ENCODE data around the gene PTRH1. TPM values are rescaled to one million over a fixed set of nuclear protein-coding genes. Genes with fewer than 3 reads are reported as not detected.

Gene PTRH1
- total RNA-seq, 1 donor from 2014 or later = 10.1 TPM

DNA sequence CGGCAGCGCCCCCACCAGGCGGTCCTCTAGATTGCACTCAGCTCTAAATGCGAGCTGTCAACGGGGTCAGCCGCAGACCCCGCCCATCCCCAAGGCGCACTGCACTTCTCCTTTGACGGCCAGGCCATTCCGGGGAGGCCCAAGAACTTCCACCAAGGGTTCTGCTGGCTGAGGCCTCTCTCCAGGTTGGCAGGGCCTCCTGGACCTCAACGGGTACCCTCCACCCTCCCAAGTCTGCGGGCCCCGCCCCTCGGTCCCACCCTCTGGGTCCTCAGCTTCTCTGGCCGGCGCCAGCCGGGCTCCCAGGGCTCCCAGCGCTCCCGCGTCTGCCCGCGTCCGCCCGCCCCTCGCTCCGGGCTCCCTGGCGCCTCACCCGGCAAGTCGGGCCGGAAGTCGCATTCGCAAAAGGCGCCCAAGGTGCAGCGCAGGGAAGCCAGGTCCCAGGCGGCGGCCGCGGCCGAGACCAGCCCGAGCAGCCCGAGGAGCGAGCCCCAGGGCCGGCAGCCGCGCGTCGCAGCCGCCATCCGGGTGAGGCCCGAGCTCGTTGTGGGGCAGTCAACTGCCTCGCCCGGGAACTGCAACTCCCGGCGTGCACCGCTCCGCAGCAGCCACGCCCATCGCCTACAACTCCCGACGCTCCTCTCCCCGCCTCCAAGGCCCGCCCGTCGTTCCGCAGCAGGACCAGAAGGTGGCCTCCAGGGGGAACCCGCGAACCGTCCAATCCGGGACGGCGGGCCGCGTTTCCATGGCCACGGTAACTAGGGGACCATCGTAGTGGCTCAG lies 19.5 kb upstream of the PTRH1 start, which contains the start of gene TOR2A:
TOR2A (minus strand) TSS at position 548 of the 783 bp plus-strand sequence; CDS start at position 524, 24 bp downstream.
- H3K4me3 Mint-ChIP-seq (ENCODE audit: unreplicated experiment) = peak within 1 kb of the TSS; percentile 90
- H3K4me1 Mint-ChIP-seq (ENCODE audit: low read depth, unreplicated experiment) = peaks cover 4% of the 10 kb centered on the region
- DNase-seq = peak; percentile 99
- H3K9me3 Mint-ChIP-seq (ENCODE audit: unreplicated experiment) = peaks cover 2% of the 10 kb centered on the region
- TF ChIP-seq, protein P1, sequence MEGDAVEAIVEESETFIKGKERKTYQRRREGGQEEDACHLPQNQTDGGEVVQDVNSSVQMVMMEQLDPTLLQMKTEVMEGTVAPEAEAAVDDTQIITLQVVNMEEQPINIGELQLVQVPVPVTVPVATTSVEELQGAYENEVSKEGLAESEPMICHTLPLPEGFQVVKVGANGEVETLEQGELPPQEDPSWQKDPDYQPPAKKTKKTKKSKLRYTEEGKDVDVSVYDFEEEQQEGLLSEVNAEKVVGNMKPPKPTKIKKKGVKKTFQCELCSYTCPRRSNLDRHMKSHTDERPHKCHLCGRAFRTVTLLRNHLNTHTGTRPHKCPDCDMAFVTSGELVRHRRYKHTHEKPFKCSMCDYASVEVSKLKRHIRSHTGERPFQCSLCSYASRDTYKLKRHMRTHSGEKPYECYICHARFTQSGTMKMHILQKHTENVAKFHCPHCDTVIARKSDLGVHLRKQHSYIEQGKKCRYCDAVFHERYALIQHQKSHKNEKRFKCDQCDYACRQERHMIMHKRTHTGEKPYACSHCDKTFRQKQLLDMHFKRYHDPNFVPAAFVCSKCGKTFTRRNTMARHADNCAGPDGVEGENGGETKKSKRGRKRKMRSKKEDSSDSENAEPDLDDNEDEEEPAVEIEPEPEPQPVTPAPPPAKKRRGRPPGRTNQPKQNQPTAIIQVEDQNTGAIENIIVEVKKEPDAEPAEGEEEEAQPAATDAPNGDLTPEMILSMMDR (IDR thresholded peaks at IDR 0.05; ENCODE audit: partially characterized antibody, unreplicated experiment) = peak; percentile 92
- H3K27ac Mint-ChIP-seq (ENCODE audit: unreplicated experiment) = peak within 1 kb of the TSS; percentile 68
- peaks cover 5% of the 10 kb centered on the region for H3K36me3 Mint-ChIP-seq (ENCODE audit: unreplicated experiment)
- H3K27me3 Mint-ChIP-seq (ENCODE audit: unreplicated experiment) = peaks cover 6% of the 10 kb centered on the region

DNA sequence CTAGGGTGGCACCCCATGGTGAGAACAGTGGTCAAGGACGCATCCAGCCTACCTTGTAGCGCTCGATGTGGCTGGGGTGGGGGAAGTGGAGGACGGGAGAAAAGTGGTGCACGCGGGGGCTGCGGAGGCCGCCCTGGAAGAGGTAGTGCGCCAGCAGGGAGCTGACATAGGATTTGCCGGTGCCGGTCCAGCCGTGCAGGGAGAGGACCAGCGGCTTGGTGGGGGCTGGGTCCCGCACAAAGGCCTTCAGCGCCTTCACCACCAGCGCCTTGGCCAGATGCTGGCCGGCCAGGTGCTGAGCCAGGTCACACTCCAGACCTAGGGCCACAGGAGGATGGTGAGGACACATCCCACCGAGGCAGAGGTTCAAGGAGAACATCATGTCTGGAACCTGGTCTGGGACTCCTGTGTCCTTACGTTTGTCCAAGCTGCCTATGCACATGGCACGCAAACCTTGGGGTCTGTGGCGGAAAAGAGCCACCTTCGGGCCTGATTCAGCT lies 18.8 kb upstream of the PTRH1 start:
- Mint-ChIP-seq H3K36me3 (ENCODE audit: unreplicated experiment) (peaks cover 5% of the 10 kb centered on the region), H3K4me3 (ENCODE audit: unreplicated experiment) (peak overlapping the region; percentile 67), H3K9me3 (ENCODE audit: unreplicated experiment) (peaks cover 2% of the 10 kb centered on the region), H3K27me3 (ENCODE audit: unreplicated experiment) (peaks cover 6% of the 10 kb centered on the region), H3K27ac (ENCODE audit: unreplicated experiment) (peak overlapping the region; percentile 43), H3K4me1 (ENCODE audit: low read depth, unreplicated experiment) (peaks cover 4% of the 10 kb centered on the region)
- TF ChIP-seq, protein P1 (IDR thresholded peaks at IDR 0.05; ENCODE audit: partially characterized antibody, unreplicated experiment) = no peak
- DNase-seq = no peak

DNA sequence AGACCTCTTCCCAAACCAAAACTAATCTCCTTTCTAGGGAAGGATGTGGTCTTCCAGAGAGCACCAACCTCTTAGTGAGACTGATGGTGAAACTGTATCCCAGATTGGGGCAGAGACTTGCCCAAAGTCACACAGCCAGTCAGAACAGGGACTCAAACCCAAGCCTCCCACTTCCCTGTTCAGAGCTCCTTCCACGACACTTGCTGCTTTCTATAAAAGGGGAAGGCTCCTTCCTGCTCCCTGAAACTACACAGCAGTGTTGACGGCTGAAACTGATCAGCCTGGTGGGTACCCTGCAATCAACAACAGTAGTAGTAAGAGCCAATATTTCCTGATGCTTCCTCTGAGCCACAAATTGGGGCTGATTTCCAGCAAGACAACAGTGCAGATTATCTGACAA lies 18.2 kb upstream of the PTRH1 start:
- DNase-seq = no peak
- TF ChIP-seq, protein P1 (IDR thresholded peaks at IDR 0.05; ENCODE audit: partially characterized antibody, unreplicated experiment) = no peak
- peaks cover 4% of the 10 kb centered on the region for H3K9me3 Mint-ChIP-seq (ENCODE audit: unreplicated experiment)
- H3K27me3 Mint-ChIP-seq (ENCODE audit: unreplicated experiment) = peaks cover 6% of the 10 kb centered on the region
- H3K27ac Mint-ChIP-seq (ENCODE audit: unreplicated experiment) = peak overlapping the region; percentile 50
- peaks cover 5% of the 10 kb centered on the region for H3K36me3 Mint-ChIP-seq (ENCODE audit: unreplicated experiment)
- H3K4me3 Mint-ChIP-seq (ENCODE audit: unreplicated experiment) = no peak overlapping the region
- peaks cover 4% of the 10 kb centered on the region for H3K4me1 Mint-ChIP-seq (ENCODE audit: low read depth, unreplicated experiment)

DNA sequence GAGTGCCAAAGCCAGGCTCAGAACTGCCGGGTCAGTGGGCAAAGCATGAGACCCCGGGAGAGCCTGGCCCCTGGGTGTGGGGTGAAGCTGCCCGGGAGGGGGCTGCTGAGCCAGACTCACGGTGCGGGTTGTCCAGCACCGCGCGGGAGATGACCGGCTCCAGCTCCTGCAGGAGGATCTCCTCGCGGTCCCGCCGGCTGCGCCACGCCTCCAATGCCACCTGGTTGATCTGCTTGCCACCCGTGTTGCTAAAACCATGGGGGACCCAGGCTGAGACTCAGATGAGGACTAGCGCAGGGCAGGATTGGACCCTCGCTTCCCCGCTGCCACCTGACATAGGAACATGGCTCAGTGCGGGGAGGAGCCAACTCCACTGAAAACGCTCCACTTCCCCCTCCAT lies 17.0 kb upstream of the PTRH1 start:
- no peak for DNase-seq
- peak overlapping the region; percentile 32 for H3K4me3 Mint-ChIP-seq (ENCODE audit: unreplicated experiment)
- no peaks in the 10 kb centered on the region for H3K36me3 Mint-ChIP-seq (ENCODE audit: unreplicated experiment)
- H3K4me1 Mint-ChIP-seq (ENCODE audit: low read depth, unreplicated experiment) = peaks cover 2% of the 10 kb centered on the region
- H3K27ac Mint-ChIP-seq (ENCODE audit: unreplicated experiment) = no peak overlapping the region
- peaks cover 4% of the 10 kb centered on the region for H3K9me3 Mint-ChIP-seq (ENCODE audit: unreplicated experiment)
- TF ChIP-seq, protein P1 (IDR thresholded peaks at IDR 0.05; ENCODE audit: partially characterized antibody, unreplicated experiment) = no peak
- peaks cover 4% of the 10 kb centered on the region for H3K27me3 Mint-ChIP-seq (ENCODE audit: unreplicated experiment)

DNA sequence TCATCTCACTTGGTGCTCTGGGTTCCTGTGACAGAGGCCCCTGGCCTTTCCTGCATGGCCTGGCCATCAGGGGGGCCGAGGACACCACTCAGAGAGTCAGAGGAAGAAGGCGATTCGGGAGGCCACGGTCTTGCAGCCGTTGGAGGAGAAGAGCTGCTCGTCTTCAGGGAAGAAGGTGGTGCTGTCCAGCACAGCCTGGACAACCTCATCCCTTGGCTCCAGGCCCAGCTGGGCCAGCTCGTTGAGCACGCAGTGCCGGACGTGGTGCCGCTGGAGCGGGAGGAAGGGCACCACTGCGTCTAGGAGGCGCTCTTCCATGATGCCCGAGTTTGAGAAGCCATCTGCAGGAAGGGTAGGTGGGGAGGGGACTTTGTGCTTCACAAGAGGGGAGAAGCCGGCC lies 16.5 kb upstream of the PTRH1 start:
- Mint-ChIP-seq H3K9me3 (ENCODE audit: unreplicated experiment) (peaks cover 4% of the 10 kb centered on the region), H3K27me3 (ENCODE audit: unreplicated experiment) (peaks cover 2% of the 10 kb centered on the region), H3K4me1 (ENCODE audit: low read depth, unreplicated experiment) (peaks cover 3% of the 10 kb centered on the region), H3K4me3 (ENCODE audit: unreplicated experiment) (no peak overlapping the region), H3K27ac (ENCODE audit: unreplicated experiment) (no peak overlapping the region), H3K36me3 (ENCODE audit: unreplicated experiment) (no peaks in the 10 kb centered on the region)
- TF ChIP-seq, protein P1 (IDR thresholded peaks at IDR 0.05; ENCODE audit: partially characterized antibody, unreplicated experiment) = no peak
- no peak for DNase-seq
